ENCODE measurements around the gene SCN4B.

The SCN4B gene

DNA sequence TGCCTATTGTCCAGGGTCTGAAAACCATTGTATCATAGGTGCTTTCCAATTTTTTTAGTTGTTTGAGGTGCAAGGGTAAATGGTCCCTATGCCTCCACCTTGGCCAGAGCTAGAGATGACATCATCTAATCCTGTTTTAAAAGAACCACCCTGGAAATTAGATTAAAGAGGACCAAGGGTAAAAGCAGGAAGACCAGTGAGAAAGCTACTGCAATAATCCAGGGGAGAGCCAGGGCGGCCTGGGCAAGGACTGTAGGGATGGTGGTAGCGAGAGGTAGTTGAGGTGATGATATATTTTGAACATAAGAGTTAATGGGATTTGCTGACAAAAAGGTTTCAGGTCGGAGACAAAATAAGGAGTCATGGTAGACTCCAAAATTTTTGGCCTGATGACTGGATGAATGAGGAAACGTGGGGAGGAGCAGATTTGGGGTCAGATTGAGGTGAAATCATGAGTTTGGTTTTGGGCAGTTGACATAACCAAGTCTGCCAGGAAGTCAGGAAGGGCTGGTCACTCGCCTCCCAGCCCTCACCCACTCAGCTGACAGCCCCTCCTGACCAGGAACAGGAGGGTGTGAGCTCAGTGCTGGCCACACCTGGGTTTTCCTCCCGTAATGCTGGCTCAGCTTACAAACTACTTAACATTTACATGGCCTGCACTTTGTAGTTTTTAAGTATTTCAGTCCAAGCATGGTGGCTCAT lies 23.0 kb downstream of the SCN4B start:
- no peak for DNase-seq (ENCODE audit: low read depth in 2 of 2)

DNA sequence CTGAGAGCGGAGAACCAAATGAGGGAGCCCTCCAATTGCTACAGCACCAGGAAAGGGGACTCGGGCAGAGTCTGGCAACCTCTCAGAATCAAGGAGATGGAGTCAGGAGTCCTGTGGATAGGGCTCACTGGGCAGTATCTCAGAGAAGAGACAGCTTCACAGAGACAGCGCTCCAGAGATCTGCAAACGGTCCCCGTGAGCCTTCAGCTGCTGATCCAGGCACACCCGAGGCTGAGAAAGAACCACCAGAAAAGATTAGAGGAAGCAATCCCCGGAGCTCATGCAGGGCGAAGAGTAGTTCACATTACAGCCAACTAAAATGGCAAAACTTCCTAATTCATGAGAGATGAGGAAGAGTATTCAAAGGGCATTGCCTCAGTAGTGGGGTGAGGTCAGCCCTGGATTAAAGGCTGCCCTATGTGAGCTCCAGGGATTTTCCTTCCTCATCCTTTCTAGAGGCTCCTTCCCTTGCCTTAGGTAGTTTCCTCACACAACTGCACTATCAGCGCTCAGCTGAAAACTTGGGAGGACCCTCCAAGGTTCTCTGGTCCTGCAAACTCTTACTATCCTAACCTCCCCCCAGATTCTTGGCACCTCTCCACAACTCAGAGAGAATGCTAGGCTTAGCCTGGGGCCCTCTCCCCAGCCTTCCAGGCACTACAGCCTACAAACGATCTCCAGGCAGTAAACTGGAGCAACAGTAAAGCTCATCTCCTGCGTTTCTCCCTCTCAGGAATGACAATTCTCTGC lies 23.7 kb downstream of the SCN4B start:
- no peak for DNase-seq (ENCODE audit: low read depth in 2 of 2)

DNA sequence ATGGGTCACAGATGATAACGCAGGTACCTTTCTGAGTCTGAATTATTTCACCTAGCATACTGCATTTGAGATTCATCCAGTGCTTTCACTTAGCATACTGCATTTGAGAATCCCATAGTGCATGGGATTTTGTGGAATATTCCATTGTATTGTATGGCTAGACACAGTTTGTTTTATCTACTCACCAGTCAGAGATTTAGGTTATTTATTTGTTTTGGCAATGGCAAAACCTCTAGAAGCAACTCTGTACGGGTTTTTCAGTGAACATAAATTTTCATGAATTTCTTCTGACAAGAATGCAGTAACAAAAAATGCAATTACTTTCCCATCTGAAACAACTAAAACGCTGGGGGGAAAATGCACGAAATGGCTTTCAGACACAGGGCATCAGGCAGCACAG lies 24.3 kb downstream of the SCN4B start:
- no peak for DNase-seq (ENCODE audit: low read depth in 2 of 2)

DNA sequence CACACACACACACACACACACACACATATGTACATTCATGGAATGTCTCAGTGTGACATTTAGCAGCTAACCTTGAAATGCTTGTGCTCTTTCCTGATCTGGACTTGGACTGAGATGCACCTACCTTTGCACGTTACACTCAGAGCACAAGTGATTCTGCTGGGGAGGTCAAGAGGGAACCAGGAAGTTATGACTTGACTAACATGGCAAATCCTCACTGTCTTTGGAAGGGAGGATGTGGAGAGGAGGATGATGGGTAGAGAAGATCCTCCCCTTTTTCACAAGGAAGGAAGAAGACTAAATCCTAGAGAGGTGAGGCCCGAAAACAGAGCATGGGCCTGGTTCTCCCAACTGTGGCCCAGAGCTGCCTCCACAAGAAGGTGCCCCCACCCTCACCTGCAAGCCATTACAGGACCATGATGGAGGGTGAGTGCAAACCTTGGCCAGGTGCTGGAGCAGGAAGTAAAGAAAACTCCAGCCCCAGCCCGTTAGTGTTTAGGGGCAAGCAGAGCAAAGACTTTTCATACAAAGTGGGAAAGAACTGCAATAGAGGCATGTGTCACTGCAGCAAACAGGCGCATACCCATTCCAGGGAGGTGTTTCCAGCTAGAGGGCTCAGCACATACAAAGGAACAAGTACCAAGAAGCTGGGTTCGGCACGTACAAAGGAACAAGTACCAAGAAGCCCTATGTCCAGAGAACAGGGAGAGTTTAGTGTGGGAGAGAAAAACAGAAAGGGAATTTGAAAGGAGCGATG lies 26.4 kb downstream of the SCN4B start:
- DNase-seq (ENCODE audit: low read depth in 2 of 2): no peak

DNA sequence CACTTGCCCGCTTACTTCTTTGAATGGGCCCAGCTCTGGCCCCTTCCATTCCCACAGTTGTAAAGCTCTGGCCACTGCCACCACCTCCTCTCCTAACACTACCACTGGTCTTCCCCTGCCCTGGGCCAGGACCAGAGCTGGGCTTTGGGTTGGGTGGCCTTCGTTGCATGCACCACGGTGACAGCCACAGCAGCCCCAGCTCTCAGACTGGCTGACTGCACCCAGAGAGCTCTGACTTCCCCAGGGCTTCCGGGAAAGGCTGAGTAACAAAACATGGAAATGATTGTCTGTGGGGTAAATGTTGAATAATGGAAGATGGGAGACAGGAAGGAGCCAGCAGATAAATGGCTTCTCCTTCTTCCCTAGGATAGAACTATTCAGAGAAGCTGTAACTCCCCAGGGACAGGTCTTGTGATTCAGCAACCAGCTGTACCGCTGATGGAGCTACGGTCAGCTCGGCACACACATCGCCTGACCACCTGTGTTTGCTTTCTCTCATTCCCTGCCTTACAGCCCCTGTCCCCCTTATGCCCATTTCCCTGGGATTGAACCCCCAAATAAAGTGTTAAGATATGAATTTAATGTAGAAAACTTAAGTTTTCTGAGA lies 27.6 kb downstream of the SCN4B start:
- no peak for DNase-seq (ENCODE audit: low read depth in 2 of 2)

DNA sequence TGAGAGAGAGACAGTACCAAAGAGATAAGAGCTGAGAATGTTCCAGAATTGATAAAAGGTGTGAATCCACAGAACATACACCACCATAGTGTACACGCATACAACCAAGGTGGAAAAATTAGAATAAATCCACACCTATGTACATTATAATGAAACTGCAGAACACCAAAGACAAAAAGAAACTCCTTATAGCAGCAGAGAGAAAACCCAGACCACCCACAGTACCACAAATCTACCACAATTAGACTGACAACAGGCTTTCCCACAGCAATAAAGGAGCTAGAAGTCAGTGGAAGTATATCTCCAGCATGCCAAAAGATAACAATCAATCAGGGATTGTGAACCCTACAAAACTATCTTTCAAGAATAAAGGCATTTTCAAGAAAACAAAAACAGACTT lies 31.8 kb downstream of the SCN4B start:
- DNase-seq (ENCODE audit: low read depth in 2 of 2): no peak

DNA sequence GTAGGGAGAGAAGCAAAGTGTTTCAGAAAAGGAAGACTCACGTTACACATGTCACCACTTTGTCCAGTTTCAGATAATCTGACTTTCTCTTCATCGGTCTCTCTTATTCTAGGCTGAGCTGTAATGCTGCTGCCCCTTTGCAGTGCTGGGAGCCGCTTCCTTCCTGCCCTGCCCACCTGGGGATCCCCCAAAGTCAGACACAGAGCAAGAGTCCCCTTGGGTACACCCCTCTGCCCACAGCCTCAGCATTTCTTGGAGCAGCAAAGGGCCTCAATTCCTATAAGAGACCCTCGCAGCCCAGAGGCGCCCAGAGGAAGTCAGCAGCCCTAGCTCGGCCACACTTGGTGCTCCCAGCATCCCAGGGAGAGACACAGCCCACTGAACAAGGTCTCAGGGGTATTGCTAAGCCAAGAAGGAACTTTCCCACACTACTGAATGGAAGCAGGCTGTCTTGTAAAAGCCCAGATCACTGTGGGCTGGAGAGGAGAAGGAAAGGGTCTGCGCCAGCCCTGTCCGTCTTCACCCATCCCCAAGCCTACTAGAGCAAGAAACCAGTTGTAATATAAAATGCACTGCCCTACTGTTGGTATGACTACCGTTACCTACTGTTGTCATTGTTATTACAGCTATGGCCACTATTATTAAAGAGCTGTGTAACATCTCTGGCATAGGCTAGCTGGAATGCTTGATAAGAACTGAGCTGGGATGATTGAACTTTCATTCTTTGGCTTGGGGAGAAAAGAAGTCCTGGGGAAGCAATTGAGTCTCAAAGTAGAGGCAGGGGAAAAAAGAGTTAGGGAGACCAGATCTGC lies 34.6 kb downstream of the SCN4B start:
- no peak for DNase-seq (ENCODE audit: low read depth in 2 of 2)

DNA sequence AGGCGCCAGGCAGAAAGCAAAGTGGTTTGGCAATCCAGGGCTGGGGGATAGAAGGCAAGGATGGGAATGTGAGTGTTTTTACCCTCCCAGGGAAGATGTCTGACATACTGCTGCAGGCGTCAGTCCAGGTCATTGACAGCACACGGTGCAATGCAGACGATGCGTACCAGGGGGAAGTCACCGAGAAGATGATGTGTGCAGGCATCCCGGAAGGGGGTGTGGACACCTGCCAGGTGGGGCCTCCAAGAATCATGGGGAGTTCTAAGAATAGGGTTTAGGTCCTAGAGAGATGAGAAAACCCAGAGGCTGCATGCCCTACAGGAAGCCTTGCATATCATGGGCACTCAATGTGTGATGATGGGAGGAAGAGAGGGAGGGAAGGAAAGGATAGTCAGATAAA lies 37.6 kb downstream of the SCN4B start:
- DNase-seq (ENCODE audit: low read depth in 2 of 2): no peak

DNA sequence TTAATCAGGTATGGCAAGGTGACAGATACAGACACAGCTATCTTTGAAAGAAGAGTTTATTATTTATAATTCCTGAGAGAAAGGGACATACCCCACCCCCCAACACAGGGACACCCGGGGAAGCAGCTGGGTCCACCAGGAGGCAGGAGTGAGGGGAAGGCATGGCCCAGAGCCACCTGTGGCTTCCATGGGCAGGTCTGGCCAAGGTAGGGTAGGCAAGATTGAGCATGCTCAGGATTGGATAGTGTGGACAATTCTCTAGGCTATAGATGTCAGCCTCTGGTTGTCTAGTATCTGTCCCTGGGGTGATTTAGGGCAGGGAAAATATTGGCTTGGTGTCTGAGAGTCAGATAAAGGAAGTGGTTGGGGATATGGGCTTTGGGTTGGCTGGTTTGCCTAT lies 38.4 kb downstream of the SCN4B start:
- DNase-seq (ENCODE audit: low read depth in 2 of 2): no peak

DNA sequence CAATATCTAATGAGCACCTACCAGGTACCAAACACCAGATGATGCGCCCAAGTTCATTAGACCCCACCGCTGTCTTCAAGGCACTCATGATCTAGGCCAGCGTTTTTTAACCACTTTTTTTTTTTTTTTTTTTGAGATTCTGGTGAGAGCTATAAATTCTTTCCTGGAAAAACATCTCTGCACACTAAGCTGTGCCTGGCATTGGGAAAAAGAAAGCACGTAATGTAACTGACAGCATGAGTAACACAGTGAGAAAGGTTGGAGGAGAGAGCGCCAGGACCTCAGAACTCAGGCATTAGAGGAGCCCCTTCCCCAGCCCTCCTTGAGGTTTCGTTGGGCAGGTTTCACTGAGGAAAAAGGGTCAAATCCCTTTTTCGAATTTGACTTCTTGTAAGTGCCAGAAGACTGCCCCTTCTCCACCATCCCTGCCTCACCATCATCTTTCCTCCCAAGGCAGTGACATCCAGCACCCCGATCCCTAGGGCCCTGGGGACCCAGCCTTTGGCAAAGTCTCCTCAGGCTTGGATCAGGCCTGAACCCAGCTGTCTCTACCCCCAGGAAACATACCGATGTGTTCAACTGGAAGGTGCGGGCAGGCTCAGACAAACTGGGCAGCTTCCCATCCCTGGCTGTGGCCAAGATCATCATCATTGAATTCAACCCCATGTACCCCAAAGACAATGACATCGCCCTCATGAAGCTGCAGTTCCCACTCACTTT lies 39.8 kb downstream of the SCN4B start:
- DNase-seq (ENCODE audit: low read depth in 2 of 2): no peak

DNA sequence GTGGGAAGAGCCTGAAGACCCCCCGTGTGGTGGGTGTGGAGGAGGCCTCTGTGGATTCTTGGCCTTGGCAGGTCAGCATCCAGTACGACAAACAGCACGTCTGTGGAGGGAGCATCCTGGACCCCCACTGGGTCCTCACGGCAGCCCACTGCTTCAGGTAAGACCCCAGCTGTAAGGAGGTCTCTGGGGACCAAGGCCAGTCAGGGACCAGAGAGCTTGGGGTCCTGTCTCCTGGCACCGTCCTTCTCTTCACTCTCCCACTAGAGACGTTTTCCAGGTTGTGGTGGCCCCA lies 40.9 kb downstream of the SCN4B start:
- no peak for DNase-seq (ENCODE audit: low read depth in 2 of 2)

DNA sequence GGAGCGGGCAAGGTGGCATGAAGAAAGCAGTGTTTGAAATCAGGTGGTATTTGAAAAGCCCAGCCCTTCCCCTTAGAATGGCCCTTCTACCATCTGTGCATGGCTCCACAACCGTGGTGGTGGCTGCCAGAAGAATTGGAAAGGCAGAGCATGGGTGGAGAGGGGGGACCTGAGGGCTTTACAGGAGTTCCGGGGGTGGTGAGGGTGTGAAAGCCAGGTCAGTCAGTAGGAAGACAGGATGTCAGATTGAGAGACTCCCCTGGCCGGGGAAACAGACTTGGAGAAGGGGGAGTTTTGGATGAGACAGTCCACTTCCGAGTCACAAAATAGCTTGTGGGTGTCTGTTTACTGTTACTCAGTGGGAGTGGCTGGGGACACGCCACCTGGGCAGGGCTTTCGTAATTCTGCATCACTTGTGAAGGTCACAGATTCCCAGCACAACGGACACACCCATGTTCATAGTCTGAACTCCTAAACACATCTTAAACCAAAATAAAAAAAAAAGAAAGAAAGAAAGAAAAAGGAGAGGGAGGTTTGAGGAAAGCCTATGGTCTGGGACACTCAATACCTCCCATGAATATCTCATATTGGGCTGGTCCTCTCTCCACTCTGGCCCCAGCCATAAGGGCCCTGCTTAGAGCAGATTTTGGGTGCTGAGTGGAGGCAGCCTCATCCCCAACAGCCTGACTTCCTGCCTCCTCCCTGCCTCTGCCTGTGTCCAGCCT lies 41.4 kb downstream of the SCN4B start:
- no peak for DNase-seq (ENCODE audit: low read depth in 2 of 2)

DNA sequence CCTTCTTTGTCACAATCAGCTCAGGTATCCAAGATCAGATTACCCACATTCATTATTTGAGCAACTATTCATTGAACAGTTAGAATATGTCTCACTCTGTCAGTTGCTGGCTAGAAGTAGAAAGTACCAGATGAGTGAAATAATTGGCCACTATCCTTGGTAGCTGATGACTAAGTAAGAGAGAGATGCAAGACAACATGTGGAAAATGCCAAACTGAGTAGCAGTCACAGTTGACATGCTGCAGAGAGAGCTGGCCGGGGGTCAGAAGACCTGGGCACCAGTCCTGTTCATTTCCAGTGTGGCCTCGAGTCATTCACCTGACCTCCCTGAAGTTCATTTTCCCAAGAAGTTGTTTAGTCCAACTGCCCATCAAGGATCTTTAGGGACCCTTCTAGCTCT lies 43.4 kb downstream of the SCN4B start:
- no peak for DNase-seq (ENCODE audit: low read depth in 2 of 2)

DNA sequence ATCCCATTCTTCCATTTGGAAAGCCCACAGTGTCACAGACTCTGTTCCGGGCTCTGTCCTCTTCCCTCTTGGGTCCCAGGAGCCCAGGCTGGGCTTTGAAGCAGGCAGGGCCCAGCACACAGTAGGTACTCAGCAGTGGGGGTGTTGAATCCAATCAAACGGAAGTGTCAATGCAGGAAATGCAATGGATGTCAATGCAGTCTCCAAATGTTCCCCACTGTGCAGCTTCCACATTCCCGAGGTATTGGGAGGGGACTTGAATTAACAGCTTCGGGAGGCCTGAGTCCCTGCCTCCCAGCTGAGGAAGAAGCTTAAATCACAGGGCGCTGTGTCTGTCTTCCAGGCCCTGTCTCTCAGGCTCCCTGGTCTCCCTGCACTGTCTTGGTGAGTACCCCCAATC lies 44.1 kb downstream of the SCN4B start:
- no peak for DNase-seq (ENCODE audit: low read depth in 2 of 2)

DNA sequence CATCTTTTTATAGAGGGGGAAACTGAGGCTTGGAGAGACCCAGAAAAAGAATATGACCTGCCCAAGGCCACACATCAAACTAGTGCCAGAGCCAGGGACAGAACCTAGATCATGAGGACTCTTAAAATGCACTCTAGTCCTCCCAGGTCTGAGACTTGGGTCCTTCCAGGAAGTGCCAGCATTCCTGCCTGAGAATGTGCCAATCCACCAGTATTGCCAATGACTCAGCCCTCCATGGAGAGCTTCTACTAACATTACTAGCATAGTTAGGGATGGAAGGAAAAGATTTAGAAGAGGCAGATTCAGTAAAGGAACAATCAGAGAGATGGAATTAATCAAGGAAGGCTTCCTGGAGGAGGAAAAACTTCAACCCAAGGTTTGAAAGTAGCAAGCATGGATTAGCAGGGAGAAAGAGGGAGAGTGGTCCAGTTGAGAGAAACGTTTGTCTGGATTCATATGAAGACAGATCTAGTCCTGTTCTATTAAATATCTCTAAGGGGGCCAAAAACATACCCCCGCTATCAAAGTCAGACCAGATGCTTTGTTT lies 45.8 kb downstream of the SCN4B start:
- DNase-seq (ENCODE audit: low read depth in 2 of 2): no peak

DNA sequence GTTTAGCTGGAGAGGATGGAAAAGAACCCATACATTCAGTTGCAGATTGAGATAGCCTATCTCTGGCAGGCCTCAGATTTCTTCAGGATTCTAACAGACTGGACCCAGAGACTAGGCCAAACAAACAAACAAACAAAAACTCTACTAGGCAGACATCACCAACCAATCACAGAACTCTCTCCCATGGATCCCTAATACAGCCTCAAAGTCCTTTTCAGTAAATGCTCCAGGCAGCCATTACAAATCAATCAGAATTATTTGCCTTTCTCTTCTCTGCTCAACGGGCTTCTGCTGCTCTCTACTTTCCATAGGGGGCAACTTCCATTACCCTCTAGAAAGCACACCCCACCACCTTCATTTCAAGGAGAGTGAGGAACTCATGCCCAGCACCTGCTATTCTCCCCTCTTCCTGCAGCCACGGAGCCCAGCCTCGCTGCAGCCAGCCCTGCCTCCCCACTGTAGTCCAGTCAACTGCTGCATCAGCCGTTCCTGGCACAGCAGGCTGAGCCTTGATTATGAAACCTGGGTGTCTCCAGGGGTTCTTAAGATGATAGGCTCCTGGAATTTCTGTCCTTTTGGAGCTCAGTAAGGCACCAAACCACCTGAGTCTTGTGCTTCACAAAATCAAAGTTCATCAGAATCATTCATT lies 46.8 kb downstream of the SCN4B start:
- no peak for DNase-seq (ENCODE audit: low read depth in 2 of 2)

DNA sequence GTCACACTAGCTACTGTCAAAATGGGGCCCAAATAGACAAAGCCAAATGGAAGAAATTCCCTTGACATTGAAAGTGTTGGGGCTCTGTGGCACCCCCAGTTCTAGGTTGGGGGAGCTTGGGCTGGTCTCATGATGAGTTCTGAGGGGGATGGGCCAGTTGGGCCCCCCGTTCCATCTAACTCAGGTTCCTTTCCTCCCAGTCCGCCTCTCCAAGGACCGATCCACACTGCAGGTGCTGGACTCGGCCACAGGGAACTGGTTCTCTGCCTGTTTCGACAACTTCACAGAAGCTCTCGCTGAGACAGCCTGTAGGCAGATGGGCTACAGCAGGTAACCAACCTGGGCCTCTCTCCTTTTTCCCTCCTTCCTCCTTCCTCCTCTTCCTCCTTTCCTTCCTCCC lies 48.1 kb downstream of the SCN4B start:
- DNase-seq (ENCODE audit: low read depth in 2 of 2): no peak

DNA sequence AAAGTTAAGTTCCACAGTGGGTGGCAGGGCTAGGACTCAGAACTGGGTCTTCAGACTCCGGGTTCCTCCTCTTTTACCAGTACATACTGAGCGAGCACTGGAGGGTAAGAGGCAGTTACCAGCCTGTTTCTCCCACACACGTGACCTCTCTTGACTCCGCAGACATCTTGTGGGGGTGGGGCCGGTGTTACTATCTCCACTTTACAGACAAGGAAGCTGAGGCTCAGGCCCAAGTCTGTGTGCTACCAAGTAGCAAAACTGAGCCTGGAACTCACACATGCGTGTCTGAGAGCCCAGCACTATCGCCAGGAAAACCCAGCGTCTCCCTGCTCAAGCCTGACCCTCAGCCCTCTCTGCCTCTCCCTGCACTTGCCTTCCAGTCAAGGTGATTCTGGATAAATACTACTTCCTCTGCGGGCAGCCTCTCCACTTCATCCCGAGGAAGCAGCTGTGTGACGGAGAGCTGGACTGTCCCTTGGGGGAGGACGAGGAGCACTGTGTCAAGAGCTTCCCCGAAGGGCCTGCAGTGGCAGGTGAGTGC lies 49.8 kb downstream of the SCN4B start:
- DNase-seq (ENCODE audit: low read depth in 2 of 2): no peak

DNA sequence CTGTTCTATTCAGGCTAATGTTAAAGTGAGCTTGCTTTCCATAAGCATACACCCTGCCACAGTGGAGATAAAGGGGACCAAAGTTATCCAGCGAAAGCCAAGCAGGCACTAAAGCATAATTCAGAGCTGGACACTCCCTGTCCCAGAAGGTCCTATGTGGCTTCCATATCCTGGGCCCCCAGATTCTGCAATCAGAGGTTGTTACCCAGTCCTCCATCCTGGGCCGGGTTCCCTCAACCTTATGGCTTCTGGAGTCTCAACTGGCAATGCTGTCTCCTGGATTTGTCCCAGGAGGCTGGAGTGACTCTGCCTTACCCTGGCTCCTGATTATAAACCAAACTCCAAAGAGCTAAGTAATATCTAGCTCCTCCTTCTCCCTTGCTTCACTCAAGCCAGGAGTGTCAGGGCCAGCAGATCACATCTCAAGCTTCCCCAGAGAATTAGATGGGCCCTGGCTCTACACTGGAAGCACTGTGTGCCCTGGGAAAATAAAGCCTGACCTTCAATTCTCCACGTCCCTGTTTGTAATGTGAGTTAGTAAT lies 51.9 kb downstream of the SCN4B start:
- no peak for DNase-seq (ENCODE audit: low read depth in 2 of 2)
